WERI-Rb-1 (cell line): ENCODE measurements around the gene COL13A1.

Source experiments
- DNase-seq: peaks from one replicate; pipeline ENCODE4 v3.0.0-alpha.2; 2020
- H3K27ac ChIP-seq: fragments of 250-450 bp; sonication (Bioruptor Pico); 2 replicates; pipeline ENCODE4 v1.5.1; 2020; ENCODE audit warnings: mild to moderate bottlenecking, moderate library complexity
- H3K27me3 ChIP-seq: fragments of 250-450 bp; sonication (Bioruptor Pico); 2 replicates; pipeline ENCODE4 v1.5.1; 2021; ENCODE audit warnings: mild to moderate bottlenecking, low read depth, moderate library complexity; ENCODE audit not compliant: insufficient read depth, severe bottlenecking
- H3K36me3 ChIP-seq: fragments of 250-450 bp; sonication (Bioruptor Pico); 2 replicates; pipeline ENCODE4 v1.5.1; 2020; ENCODE audit warnings: mild to moderate bottlenecking, moderate library complexity
- H3K4me3 ChIP-seq: 2 replicates; pipeline ENCODE4 v1.5.1; 2011; ENCODE audit warnings: low read depth, mild to moderate bottlenecking, control low read depth, low read length
- H3K9me3 ChIP-seq: fragments of 250-450 bp; sonication (Bioruptor Pico); 2 replicates; pipeline ENCODE4 v1.5.1; 2021; ENCODE audit warnings: mild to moderate bottlenecking, moderate library complexity; ENCODE audit not compliant: severe bottlenecking
- TF ChIP-seq, protein P1 (sequence below): IDR thresholded peaks from 2 replicates; pipeline ENCODE4 v1.5.1; 2011; ENCODE audit warnings: low read depth, mild to moderate bottlenecking, control low read depth, inconsistent platforms, low read length

The COL13A1 gene

DNA sequence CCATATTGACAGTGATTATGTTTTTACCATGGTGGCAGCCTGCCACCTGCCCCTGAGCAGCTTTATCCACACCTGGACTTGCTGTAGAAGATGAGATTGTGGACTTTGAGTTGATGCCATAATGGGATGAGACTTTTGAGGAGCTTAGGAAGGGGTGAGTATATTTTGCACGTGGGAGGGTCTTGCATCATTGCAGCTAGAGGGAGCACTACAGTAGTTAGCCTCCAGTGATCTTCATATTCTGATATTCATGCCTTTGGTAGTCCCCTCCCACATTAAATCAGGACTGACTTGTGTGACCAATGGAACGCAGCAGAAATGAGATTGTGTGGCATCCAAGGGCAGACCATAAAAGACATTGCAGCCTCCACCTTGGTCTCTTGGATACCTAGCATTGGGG lies 18.2 kb upstream of the COL13A1 start:
- DNase-seq: no peak
- Histone ChIP-seq H3K27me3 (no peaks in the 10 kb centered on the region), H3K4me3 (no peak overlapping the region), H3K27ac (no peak overlapping the region), H3K9me3 (peaks cover 3% of the 10 kb centered on the region), H3K36me3 (no peaks in the 10 kb centered on the region)
- TF ChIP-seq, protein P1, sequence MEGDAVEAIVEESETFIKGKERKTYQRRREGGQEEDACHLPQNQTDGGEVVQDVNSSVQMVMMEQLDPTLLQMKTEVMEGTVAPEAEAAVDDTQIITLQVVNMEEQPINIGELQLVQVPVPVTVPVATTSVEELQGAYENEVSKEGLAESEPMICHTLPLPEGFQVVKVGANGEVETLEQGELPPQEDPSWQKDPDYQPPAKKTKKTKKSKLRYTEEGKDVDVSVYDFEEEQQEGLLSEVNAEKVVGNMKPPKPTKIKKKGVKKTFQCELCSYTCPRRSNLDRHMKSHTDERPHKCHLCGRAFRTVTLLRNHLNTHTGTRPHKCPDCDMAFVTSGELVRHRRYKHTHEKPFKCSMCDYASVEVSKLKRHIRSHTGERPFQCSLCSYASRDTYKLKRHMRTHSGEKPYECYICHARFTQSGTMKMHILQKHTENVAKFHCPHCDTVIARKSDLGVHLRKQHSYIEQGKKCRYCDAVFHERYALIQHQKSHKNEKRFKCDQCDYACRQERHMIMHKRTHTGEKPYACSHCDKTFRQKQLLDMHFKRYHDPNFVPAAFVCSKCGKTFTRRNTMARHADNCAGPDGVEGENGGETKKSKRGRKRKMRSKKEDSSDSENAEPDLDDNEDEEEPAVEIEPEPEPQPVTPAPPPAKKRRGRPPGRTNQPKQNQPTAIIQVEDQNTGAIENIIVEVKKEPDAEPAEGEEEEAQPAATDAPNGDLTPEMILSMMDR: 0 out of 2 replicates have a peak, but pooled peaks have one; percentile 26

DNA sequence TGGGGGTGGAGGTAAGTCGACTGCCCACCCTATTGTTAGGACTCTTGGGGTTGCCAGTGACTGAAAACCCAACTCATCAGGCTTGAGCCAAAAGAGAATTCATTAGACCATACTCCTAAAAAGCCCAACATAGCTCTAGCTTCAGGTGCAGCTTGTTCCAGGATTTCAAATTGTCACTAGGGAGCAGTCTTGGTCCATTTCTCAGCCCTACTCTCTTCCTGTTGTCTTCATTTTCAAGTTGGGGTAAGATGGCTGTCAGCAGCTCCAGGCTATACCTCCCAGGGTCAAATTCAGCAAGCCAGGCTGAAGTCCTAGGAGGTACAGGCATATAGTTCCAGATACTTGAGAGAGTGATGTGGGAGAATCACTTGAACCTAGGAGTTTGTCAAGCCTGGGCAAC lies 14.9 kb upstream of the COL13A1 start:
- no peak for DNase-seq
- Histone ChIP-seq H3K27ac (no peak overlapping the region), H3K36me3 (no peaks in the 10 kb centered on the region), H3K4me3 (no peak overlapping the region), H3K9me3 (peaks cover 3% of the 10 kb centered on the region), H3K27me3 (no peaks in the 10 kb centered on the region)
- TF ChIP-seq, protein P1: peak; percentile 50; the same call in 1 of the 2 replicates

DNA sequence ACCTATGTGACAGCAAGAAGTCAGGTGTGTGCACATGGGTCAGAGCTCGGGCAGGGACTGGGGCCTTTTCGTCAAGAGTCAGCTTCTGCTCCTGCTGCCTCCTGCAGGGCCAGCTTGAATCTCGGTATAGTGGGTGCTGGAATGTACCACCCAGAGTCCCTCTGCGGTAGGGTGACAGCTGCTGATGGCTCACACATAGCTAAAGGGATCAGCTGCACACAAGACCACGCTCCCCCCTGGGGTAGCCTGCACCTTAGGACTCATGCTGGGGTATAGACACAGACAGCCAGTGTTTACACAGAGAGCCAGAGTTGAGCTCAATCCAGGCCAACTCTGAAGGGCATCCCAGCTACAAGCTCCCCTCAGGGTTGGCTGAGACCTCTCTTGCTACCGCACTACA lies 14.0 kb upstream of the COL13A1 start:
- Histone ChIP-seq H3K9me3 (peaks cover 3% of the 10 kb centered on the region), H3K27ac (no peak overlapping the region), H3K4me3 (no peak overlapping the region), H3K36me3 (no peaks in the 10 kb centered on the region), H3K27me3 (no peaks in the 10 kb centered on the region)
- DNase-seq: peak; percentile 25
- TF ChIP-seq, protein P1: no peak

DNA sequence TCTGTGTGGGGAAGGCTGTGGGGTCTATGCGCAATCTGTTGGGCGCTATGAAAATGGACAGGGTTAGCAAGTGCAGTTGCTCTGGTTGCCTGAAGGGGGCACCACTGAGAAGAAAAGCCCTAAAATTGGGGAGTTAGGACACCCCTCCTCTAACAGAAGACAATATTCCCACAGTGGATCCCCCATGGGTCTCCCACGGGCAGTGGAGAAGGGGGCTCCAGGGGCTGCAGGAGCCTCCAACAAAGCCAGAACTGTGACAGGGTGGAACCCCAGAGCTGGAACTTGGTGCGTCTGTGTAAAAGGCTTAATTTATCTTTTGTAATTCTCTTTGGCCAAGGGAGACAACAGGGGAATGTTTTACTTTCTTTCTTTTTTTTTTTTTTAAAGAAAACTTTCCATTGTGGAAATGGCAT lies 12.5 kb upstream of the COL13A1 start:
- Histone ChIP-seq H3K27ac (no peak overlapping the region), H3K9me3 (peaks cover 3% of the 10 kb centered on the region), H3K36me3 (no peaks in the 10 kb centered on the region), H3K4me3 (no peak overlapping the region), H3K27me3 (no peaks in the 10 kb centered on the region)
- no peak for DNase-seq
- TF ChIP-seq, protein P1: peak; percentile 81

DNA sequence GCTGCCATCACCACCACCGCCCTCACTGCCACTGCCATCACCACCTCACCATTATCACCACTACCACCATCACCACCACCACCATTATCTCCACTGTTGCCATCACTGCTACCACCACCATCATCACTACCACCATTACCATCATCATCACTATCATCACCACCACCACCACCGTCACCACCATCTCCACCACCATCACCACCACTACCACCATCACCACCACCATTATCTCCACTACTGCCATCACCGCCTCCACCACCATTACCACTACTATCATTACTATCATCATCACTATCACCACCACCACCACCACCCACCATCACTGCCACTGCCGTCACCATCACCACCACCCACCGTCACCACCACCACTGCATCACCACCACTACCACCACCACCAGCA lies 9.9 kb upstream of the COL13A1 start:
- DNase-seq: no peak
- TF ChIP-seq, protein P1: no peak
- H3K27me3 ChIP-seq: no peaks in the 10 kb centered on the region
- H3K9me3 ChIP-seq: peaks cover 8% of the 10 kb centered on the region
- H3K27ac ChIP-seq: no peak overlapping the region
- H3K4me3 ChIP-seq: no peak overlapping the region
- no peaks in the 10 kb centered on the region for H3K36me3 ChIP-seq

DNA sequence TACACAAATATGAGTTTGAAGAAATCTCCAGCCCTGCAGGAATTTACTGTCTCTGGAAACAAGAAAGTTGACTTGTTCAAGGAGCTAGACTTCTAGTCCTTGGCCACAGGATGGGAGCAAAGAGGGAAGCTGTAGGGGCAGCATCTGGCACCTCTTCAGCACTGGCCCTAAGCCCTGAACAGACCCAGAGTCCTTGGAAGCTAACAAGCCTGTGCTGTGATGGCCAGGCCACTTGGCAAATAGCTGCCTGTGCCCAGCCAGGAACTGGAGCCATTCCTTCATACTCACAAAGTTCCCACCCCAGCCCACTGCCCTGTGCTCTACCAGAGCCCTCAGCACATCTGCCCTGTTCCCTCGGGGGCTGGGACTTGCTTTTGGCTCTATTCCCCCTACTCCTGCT lies 9.4 kb upstream of the COL13A1 start:
- no peak overlapping the region for H3K4me3 ChIP-seq
- H3K27me3 ChIP-seq: no peaks in the 10 kb centered on the region
- H3K27ac ChIP-seq: no peak overlapping the region
- no peaks in the 10 kb centered on the region for H3K36me3 ChIP-seq
- TF ChIP-seq, protein P1: no peak
- H3K9me3 ChIP-seq: peaks cover 8% of the 10 kb centered on the region
- no peak for DNase-seq
